VCaP (cell line): ENCODE results near the gene UTS2R.
"Not testable (repeated sequence)": the region's sequence is repeated elsewhere in the genome, so short reads cannot be mapped to it uniquely, and the experiment has no call there.

Source experiments
- H3K27ac ChIP-seq: fragments of 450-650 bp; 2 replicates; pipeline ENCODE4 v1.5.1; 2017
- CTCF ChIP-seq: fragments of 450-650 bp; conservative IDR thresholded peaks from 2 replicates; pipeline ENCODE4 v1.5.1; 2017; ENCODE audit warnings: mild to moderate bottlenecking, moderate library complexity

The UTS2R gene

GRCh38 chr17:82380860-82381702 is 9.5 kb downstream of the UTS2R start:
- peak overlapping the region; percentile 19; the same call in 1 of the 2 replicates for H3K27ac ChIP-seq
- no peak for TF ChIP-seq CTCF

GRCh38 chr17:82381703-82382009 is 10.1 kb downstream of the UTS2R start:
- not testable (repeated sequence) for H3K27ac ChIP-seq

- not testable (repeated sequence) for H3K27ac ChIP-seq
Measured at GRCh38 chr17:82382220-82382932, 10.8 kb downstream of the UTS2R start.

GRCh38 chr17:82382933-82383255 is 11.3 kb downstream of the UTS2R start:
- H3K27ac ChIP-seq = no peak overlapping the region
- TF ChIP-seq CTCF = no peak

- H3K27ac ChIP-seq = peak overlapping the region; percentile 61; the same call in 1 of the 2 replicates
- no peak for TF ChIP-seq CTCF
Measured at GRCh38 chr17:82383411-82383810, 11.8 kb downstream of the UTS2R start.

GRCh38 chr17:82384051-82384729 is 12.6 kb downstream of the UTS2R start:
- H3K27ac ChIP-seq = peak overlapping the region; percentile 61
- TF ChIP-seq CTCF = no peak

GRCh38 chr17:82384730-82385481 is 13.3 kb downstream of the UTS2R start:
- peak overlapping the region; percentile 61 for H3K27ac ChIP-seq
- peak; percentile 76 for TF ChIP-seq CTCF

- H3K27ac ChIP-seq = peak overlapping the region; percentile 61
- TF ChIP-seq CTCF = no peak
Measured at GRCh38 chr17:82385559-82386254, 14.1 kb downstream of the UTS2R start.
